HCT116 (cell line): ENCODE results near the gene IRAK2. TPM values are rescaled to one million over a fixed set of nuclear protein-coding genes. Genes with fewer than 3 reads are reported as not detected.

ENCODE experiments used
- ATAC-seq: fragments of 200-7000 bp; cut with Tn5 transposase; 2 replicates; pipeline ENCODE4 v1.9.1; 2020; ENCODE audit warnings: mild to moderate bottlenecking, moderate library complexity
- BruUV-seq: library from RNA; stranded (reverse); fragments of 400-500 nt; replicated peaks from 2 replicates; lab custom pipeline; 2021; lab: Mats Ljungman, UMichigan
- CTCF ChIA-PET: fragments of 300-600 bp; sonication (Branson Sonifier 250); formaldehyde crosslinking; loops from one replicate; lab custom pipeline; 2021; ENCODE audit warnings: antibody characterized with exemption; lab: Charles Lee
- POLR2A ChIA-PET: fragments of 300-600, 350-600 bp; sonication (Branson Sonifier 250); formaldehyde crosslinking; loops from one replicate; lab custom pipeline; 2021; ENCODE audit warnings: antibody characterized with exemption; lab: Charles Lee
- RAD21 ChIA-PET, 2 experiments: fragments of 300-600 bp; sonication (Branson Sonifier 250); formaldehyde crosslinking; loops; one replicate each; lab custom pipeline; 2023; ENCODE audit warnings: low total read pairs in 2 of 2; ENCODE audit not compliant: uncharacterized antibody in 2 of 2, unreplicated experiment in 2 of 2, low non-redundant PET in 1 of 2; lab: Charles Lee
- DNase-seq: peaks from one replicate; pipeline ENCODE4 v3.0.0-alpha.2; 2010; ENCODE audit warnings: low read depth, low spot score
- H2AFZ ChIP-seq: fragments of 200-600 bp; shearing (Covaris generic), sonication (generic); 2 replicates; pipeline ENCODE4 v1.6.1; 2017; ENCODE audit warnings: low read depth, mixed run types, mixed read lengths, antibody characterized with exemption, low read length; ENCODE audit not compliant: poor library complexity, severe bottlenecking
- H3K27ac ChIP-seq: 2 replicates; pipeline ENCODE4 v1.5.1; 2012; ENCODE audit warnings: low read depth, low read length
- H3K27me3 ChIP-seq: fragments of 200-600 bp; sonication (generic); 2 replicates; pipeline ENCODE4 v1.6.1; 2016; ENCODE audit warnings: mixed run types, low read length, mixed read lengths; ENCODE audit not compliant: insufficient read depth
- H3K36me3 ChIP-seq, 2 experiments: fragments of 200-500 bp in 1 of 2; fragments of 200-600 bp in 1 of 2; sonication (Bioruptor generic) in 1 of 2; sonication (generic) in 1 of 2; 2 replicates each; pipeline versions ENCODE4 v1.5.1 to v1.6.1; 2014 to 2016; ENCODE audit warnings: low read length in 2 of 2, inconsistent platforms in 1 of 2, mixed read lengths in 1 of 2, mixed run types in 1 of 2; ENCODE audit not compliant: insufficient read depth in 2 of 2, control insufficient read depth in 1 of 2
- H3K4me1 ChIP-seq, 2 experiments: fragments of 200-600 bp in 1 of 2; sonication (generic) in 1 of 2; 2 replicates each; pipeline versions ENCODE4 v1.5.1 to v1.6.1; 2012 to 2017; ENCODE audit warnings: low read length in 2 of 2, inconsistent platforms in 1 of 2, mild to moderate bottlenecking in 1 of 2, mixed read lengths in 1 of 2, mixed run types in 1 of 2, moderate library complexity in 1 of 2; ENCODE audit not compliant: insufficient read depth in 2 of 2, control insufficient read depth in 1 of 2
- H3K4me2 ChIP-seq: fragments of 200-600 bp; sonication (generic); 2 replicates; pipeline ENCODE4 v1.6.1; 2017; ENCODE audit warnings: mixed run types, low read length, mixed read lengths
- H3K4me3 ChIP-seq, 2 experiments: fragments of 200-600 bp in 1 of 2; sonication (generic) in 1 of 2; replicated peaks in 1 of 2; 2 replicates each; pipeline ENCODE4 v1.5.1; 2011 to 2016; ENCODE audit warnings: low read length in 2 of 2, control low read depth in 1 of 2, low read depth in 1 of 2, mild to moderate bottlenecking in 1 of 2, mixed read lengths in 1 of 2, mixed run types in 1 of 2
- H3K79me2 ChIP-seq: fragments of 200-600 bp; sonication (generic); 2 replicates; pipeline ENCODE4 v1.6.1; 2017; ENCODE audit warnings: mild to moderate bottlenecking, mixed run types, low read length, moderate library complexity, mixed read lengths; ENCODE audit not compliant: insufficient read depth
- H3K9ac ChIP-seq: fragments of 200-600 bp; sonication (generic); 2 replicates; pipeline ENCODE4 v1.6.1; 2016; ENCODE audit warnings: low read length, mixed read lengths
- H3K9me2 ChIP-seq: fragments of 200-600 bp; sonication (generic), shearing (Covaris generic); 2 replicates; pipeline ENCODE4 v1.6.1; 2017; ENCODE audit warnings: mixed run types, mild to moderate bottlenecking, moderate library complexity; ENCODE audit not compliant: insufficient read depth
- H3K9me3 ChIP-seq, 2 experiments: fragments of 200-500 bp in 1 of 2; fragments of 200-600 bp in 1 of 2; sonication (Bioruptor generic) in 1 of 2; sonication (generic) in 1 of 2; 2 replicates each; pipeline ENCODE4 v1.6.1; 2014 to 2017; ENCODE audit warnings: low read length in 2 of 2, mixed read lengths in 2 of 2, inconsistent platforms in 1 of 2, low read depth in 1 of 2, mild to moderate bottlenecking in 1 of 2, mixed run types in 1 of 2, moderate library complexity in 1 of 2; ENCODE audit not compliant: control insufficient read depth in 1 of 2, insufficient read depth in 1 of 2
- H4K20me1 ChIP-seq: fragments of 200-600 bp; sonication (generic), shearing (Covaris generic); 2 replicates; pipeline ENCODE4 v1.6.1; 2017; ENCODE audit warnings: mixed run types, mild to moderate bottlenecking, moderate library complexity; ENCODE audit not compliant: insufficient read depth
- CEBPB ChIP-seq: IDR thresholded peaks from 2 replicates; pipeline ENCODE4 v1.6.1; 2012; ENCODE audit warnings: low read depth
- CTCF ChIP-seq, 3 experiments: fragments of 200-600 bp in 1 of 3; sonication (generic) in 1 of 3; IDR thresholded peaks in 2 of 3; conservative IDR thresholded peaks in 1 of 3; 2 replicates each; pipeline ENCODE4 v1.5.1; 2012 to 2017; ENCODE audit warnings: low read depth in 2 of 3, low read length in 2 of 3, antibody characterized with exemption in 1 of 3, borderline replicate concordance in 1 of 3, control low read depth in 1 of 3, mild to moderate bottlenecking in 1 of 3, mixed read lengths in 1 of 3, mixed run types in 1 of 3, moderate library complexity in 1 of 3; ENCODE audit not compliant: insufficient read depth in 1 of 3
- EGR1 ChIP-seq: IDR thresholded peaks from 2 replicates; pipeline ENCODE4 v1.6.1; 2012; ENCODE audit warnings: low read depth
- ELF1 ChIP-seq: IDR thresholded peaks from 2 replicates; pipeline ENCODE4 v1.6.1; 2012; ENCODE audit warnings: low read depth, borderline replicate concordance
- EZH2phosphoT487 ChIP-seq: fragments of 200-600 bp; IDR thresholded peaks from 2 replicates; pipeline ENCODE4 v1.6.1; 2018; ENCODE audit warnings: antibody characterized with exemption, borderline replicate concordance
- POLR2A ChIP-seq: IDR thresholded peaks from 2 replicates; pipeline ENCODE4 v1.7.0; 2011; ENCODE audit warnings: borderline replicate concordance; ENCODE audit not compliant: insufficient read depth, insufficient read length; ENCODE audit errors: extremely low read depth
- RAD21 ChIP-seq: IDR thresholded peaks from 2 replicates; pipeline ENCODE4 v1.6.1; 2012; ENCODE audit warnings: low read depth, mild to moderate bottlenecking
- SIN3A ChIP-seq: IDR thresholded peaks from 2 replicates; pipeline ENCODE4 v1.6.1; 2012; ENCODE audit warnings: low read depth
- SRF ChIP-seq: IDR thresholded peaks from 2 replicates; pipeline ENCODE4 v1.6.1; 2012; ENCODE audit warnings: low read depth
- ZFX ChIP-seq: fragments of 450-650 bp; IDR thresholded peaks from 2 replicates; pipeline ENCODE4 v1.6.1; 2017
- ZNF274 ChIP-seq: fragments of 200-500 bp; sonication (Bioruptor generic); IDR thresholded peaks from 2 replicates; pipeline ENCODE4 v1.6.1; 2014; ENCODE audit warnings: mild to moderate bottlenecking, low read depth, low read length, inconsistent platforms
- intact Hi-C: fragments of 100-400 bp; cut with micrococcal nuclease; formaldehyde crosslinking; loops from 2 replicates; pipeline ENCODE4 v1.10.0; 2022
- total RNA-seq: library from RNA; stranded (reverse); gene quantifications from one replicate; pipeline ENCODE4 v1.2.1, GENCODE V29; 2021; ENCODE audit not compliant: unreplicated experiment

Gene IRAK2
- total RNA-seq, 1 experiment from 2014 or later, result 3.6 TPM

GRCh38 chr3:10242182-10243065, 77.7 kb downstream of the IRAK2 start (continued):
- TF ChIP-seq ELF1 (no peak), ZNF274 (no peak)

- H3K27me3 ChIP-seq, result no peaks in the 10 kb centered on the region
- DNase-seq, result no peak
- peaks cover 5% of the 10 kb centered on the region; the same call in 1 of the 2 replicates for H3K79me2 ChIP-seq
- peaks cover 4 to 7% of the 10 kb centered on the region in 2 experiments; a peak in 3 of 4 replicates for H3K4me1 ChIP-seq
- H3K36me3 ChIP-seq, result 0 out of 4 replicates have a peak, but pooled peaks cover 0 to 4% of the 10 kb centered on the region in 2 experiments
- H3K9ac ChIP-seq, result no peak overlapping the region
- ChIA-PET CTCF (no interaction called here), RAD21 (no interaction called here), POLR2A (no interaction called here)
- no peak overlapping the region for H3K4me2 ChIP-seq
- no peak overlapping the region for H3K27ac ChIP-seq
- peaks cover 6 to 23% of the 10 kb centered on the region in 2 experiments; a peak in 2 of 4 replicates for H3K9me3 ChIP-seq
- no peaks in the 10 kb centered on the region for H3K9me2 ChIP-seq
- no peak for ATAC-seq
- no peaks in the 10 kb centered on the region for H4K20me1 ChIP-seq
- H3K4me3 ChIP-seq, result no peak overlapping the region
- no peak overlapping the region for H2AFZ ChIP-seq
- TF ChIP-seq SIN3A (no peak), EZH2phosphoT487 (no peak), SRF (no peak), CEBPB (no peak), CTCF (IDR thresholded peaks at IDR 0.05 in 2 of 3, conservative IDR thresholded peaks at IDR 0.05 in 1 of 3; ENCODE audit: borderline replicate concordance in 1 of 3, insufficient read depth in 1 of 3, low read depth in 2 of 3, low read length in 2 of 3) (no peak), POLR2A (no peak), RAD21 (no peak), EGR1 (no peak), ZFX (no peak)
- intact Hi-C loops, result no loop called here
- BruUV-seq, result no TSS peak
These were observed 79.3 kb downstream of the IRAK2 start for GRCh38 chr3:10244009-10244408.
